Panc1 (cell line): ENCODE data around the gene CTNNAL1. TPM values are rescaled to one million over a fixed set of nuclear protein-coding genes. Genes with fewer than 3 reads are reported as not detected.

Source experiments
- ATAC-seq: fragments of 200-7000 bp; cut with Tn5 transposase; 2 replicates; pipeline ENCODE4 v1.9.1; 2020; ENCODE audit warnings: mild to moderate bottlenecking, moderate library complexity
- BruUV-seq: library from RNA; stranded (reverse); fragments of 400-500 nt; replicated peaks from 2 replicates; lab custom pipeline; 2021; lab: Mats Ljungman, UMichigan
- CTCF ChIA-PET: fragments of 300-600 bp; sonication (Branson Sonifier 250); formaldehyde crosslinking; loops from one replicate; lab custom pipeline; 2022; ENCODE audit warnings: antibody characterized with exemption; lab: Charles Lee
- POLR2A ChIA-PET: fragments of 300-600 bp; sonication (Branson Sonifier 250); formaldehyde crosslinking; loops from one replicate; lab custom pipeline; 2022; ENCODE audit warnings: antibody characterized with exemption; lab: Charles Lee
- DNase-seq: peaks from one replicate; pipeline ENCODE4 v3.0.0-alpha.2; 2010; ENCODE audit warnings: low read depth, low spot score
- H3K27ac ChIP-seq: 2 replicates; pipeline ENCODE4 v1.5.1; 2011; ENCODE audit warnings: mild to moderate bottlenecking, low read length, inconsistent platforms
- H3K27me3 ChIP-seq: fragments of 200-500 bp; sonication (Bioruptor generic); 2 replicates; pipeline ENCODE4 v1.6.0; 2014; ENCODE audit warnings: low read length, inconsistent platforms; ENCODE audit not compliant: control insufficient read depth, insufficient read depth
- H3K36me3 ChIP-seq: fragments of 200-500 bp; sonication (Bioruptor generic); 2 replicates; pipeline ENCODE4 v1.5.1; 2014; ENCODE audit warnings: inconsistent platforms, mild to moderate bottlenecking, low read length, moderate library complexity; ENCODE audit not compliant: control insufficient read depth, insufficient read depth
- H3K4me1 ChIP-seq: 2 replicates; pipeline ENCODE4 v1.5.1; 2011; ENCODE audit warnings: inconsistent platforms, mild to moderate bottlenecking, low read length, moderate library complexity; ENCODE audit not compliant: control insufficient read depth, insufficient read depth
- H3K4me3 ChIP-seq, 2 experiments: 2 replicates each; pipeline ENCODE4 v1.5.1; 2011 to 2012; ENCODE audit warnings: low read depth in 2 of 2, low read length in 2 of 2, mild to moderate bottlenecking in 2 of 2, inconsistent platforms in 1 of 2, moderate library complexity in 1 of 2
- H3K9me3 ChIP-seq: fragments of 200-500 bp; sonication (Bioruptor generic); 2 replicates; pipeline ENCODE4 v1.5.1; 2014; ENCODE audit warnings: low read depth, mild to moderate bottlenecking, inconsistent platforms, low read length, moderate library complexity; ENCODE audit not compliant: control insufficient read depth, insufficient read depth
- POLR2AphosphoS5 ChIP-seq: IDR thresholded peaks from 2 replicates; pipeline ENCODE4 v1.6.1; 2012; ENCODE audit warnings: mild to moderate bottlenecking, low read depth, low read length, moderate library complexity
- REST ChIP-seq, 2 experiments: IDR thresholded peaks; 2 replicates each; pipeline ENCODE4 v1.6.1; 2011 to 2012; ENCODE audit warnings: low read depth in 2 of 2, control low read depth in 1 of 2, low read length in 1 of 2, mild to moderate bottlenecking in 1 of 2, moderate library complexity in 1 of 2; ENCODE audit not compliant: insufficient read depth in 1 of 2
- SIN3A ChIP-seq: IDR thresholded peaks from 2 replicates; pipeline ENCODE4 v1.6.1; 2012; ENCODE audit warnings: low read depth, mild to moderate bottlenecking, low read length, moderate library complexity, borderline replicate concordance; ENCODE audit not compliant: insufficient read depth
- TCF7L2 ChIP-seq: IDR thresholded peaks from 2 replicates; pipeline ENCODE4 v1.6.1; 2011; ENCODE audit warnings: mild to moderate bottlenecking, low read depth, low read length, inconsistent platforms
- in situ Hi-C: cut with HindIII; loops from 2 replicates; pipeline ENCODE4 v1.10.0; 2016; ENCODE audit warnings: low sequenced_read_pairs, low pct_unique_long_range_greater_than_20kb
- intact Hi-C: fragments of 100-400 bp; cut with micrococcal nuclease; formaldehyde crosslinking; loops from one replicate; pipeline ENCODE4 v1.10.0; 2022; ENCODE audit not compliant: unreplicated experiment
- total RNA-seq: library from RNA; stranded (reverse); gene quantifications from one replicate; pipeline ENCODE4 v1.2.1, GENCODE V29; 2021; ENCODE audit not compliant: unreplicated experiment
- TF ChIP-seq, protein P1 (sequence below): fragments of 450-650 bp; IDR thresholded peaks from 2 replicates; pipeline ENCODE4 v1.5.1; 2017; ENCODE audit warnings: mild to moderate bottlenecking

Gene CTNNAL1
- total RNA-seq, 1 experiment from 2014 or later: 79.8 TPM

DNA sequence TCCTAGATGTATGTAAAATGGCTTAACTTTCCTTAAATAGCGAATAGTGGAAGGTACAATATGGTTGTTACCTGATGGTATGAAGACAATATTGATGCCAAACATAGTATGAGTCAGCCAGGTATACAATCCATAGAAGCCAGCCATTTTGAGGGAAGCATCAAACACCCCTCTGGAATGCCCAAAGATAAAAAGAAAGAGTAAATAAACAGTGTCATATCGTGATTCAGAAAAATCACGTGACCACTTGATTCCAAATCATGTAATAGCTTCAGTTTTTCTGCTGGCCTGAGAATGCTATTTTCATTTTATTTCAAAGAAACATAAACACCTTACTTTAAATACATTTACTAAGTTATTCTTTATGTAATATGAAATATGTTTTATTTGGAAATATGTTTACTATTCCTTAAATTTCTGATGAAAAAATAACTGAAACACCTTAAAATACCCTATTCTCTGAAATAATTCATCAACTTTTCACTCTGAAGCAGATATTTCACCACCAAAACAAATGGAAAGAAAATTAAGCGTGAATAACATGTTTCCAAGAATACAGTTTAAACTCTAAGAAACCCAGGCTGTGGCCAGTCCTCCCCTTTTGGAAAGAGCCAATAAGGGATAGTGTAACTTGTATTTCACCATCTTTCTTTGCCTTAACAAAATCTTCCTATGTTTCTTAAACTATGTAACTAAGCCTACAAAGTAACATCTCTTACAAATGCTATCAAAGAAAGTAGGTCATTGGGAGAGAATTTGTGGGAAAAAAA is 24.8 kb upstream of the CTNNAL1 start:
- intact Hi-C loops: no loop called here
- in situ Hi-C loops: no loop called here
- no peaks in the 10 kb centered on the region for H3K27me3 ChIP-seq
- no peak for ATAC-seq
- no peaks in the 10 kb centered on the region for H3K9me3 ChIP-seq
- TF ChIP-seq POLR2AphosphoS5 (no peak), REST (IDR thresholded peaks at IDR 0.05; ENCODE audit: insufficient read depth in 1 of 2, low read depth in 2 of 2, low read length in 1 of 2) (no peak), SIN3A (no peak), TCF7L2 (no peak)
- TF ChIP-seq, protein P1, sequence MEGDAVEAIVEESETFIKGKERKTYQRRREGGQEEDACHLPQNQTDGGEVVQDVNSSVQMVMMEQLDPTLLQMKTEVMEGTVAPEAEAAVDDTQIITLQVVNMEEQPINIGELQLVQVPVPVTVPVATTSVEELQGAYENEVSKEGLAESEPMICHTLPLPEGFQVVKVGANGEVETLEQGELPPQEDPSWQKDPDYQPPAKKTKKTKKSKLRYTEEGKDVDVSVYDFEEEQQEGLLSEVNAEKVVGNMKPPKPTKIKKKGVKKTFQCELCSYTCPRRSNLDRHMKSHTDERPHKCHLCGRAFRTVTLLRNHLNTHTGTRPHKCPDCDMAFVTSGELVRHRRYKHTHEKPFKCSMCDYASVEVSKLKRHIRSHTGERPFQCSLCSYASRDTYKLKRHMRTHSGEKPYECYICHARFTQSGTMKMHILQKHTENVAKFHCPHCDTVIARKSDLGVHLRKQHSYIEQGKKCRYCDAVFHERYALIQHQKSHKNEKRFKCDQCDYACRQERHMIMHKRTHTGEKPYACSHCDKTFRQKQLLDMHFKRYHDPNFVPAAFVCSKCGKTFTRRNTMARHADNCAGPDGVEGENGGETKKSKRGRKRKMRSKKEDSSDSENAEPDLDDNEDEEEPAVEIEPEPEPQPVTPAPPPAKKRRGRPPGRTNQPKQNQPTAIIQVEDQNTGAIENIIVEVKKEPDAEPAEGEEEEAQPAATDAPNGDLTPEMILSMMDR: no peak
- H3K4me3 ChIP-seq: no peak overlapping the region
- no peak for DNase-seq
- POLR2A ChIA-PET: no interaction called here
- H3K27ac ChIP-seq: peak overlapping the region; percentile 21; the same call in 1 of the 2 replicates
- peaks cover 11% of the 10 kb centered on the region for H3K36me3 ChIP-seq
- no TSS peak for BruUV-seq
- CTCF ChIA-PET: no interaction called here
- H3K4me1 ChIP-seq: peaks cover 10% of the 10 kb centered on the region

DNA sequence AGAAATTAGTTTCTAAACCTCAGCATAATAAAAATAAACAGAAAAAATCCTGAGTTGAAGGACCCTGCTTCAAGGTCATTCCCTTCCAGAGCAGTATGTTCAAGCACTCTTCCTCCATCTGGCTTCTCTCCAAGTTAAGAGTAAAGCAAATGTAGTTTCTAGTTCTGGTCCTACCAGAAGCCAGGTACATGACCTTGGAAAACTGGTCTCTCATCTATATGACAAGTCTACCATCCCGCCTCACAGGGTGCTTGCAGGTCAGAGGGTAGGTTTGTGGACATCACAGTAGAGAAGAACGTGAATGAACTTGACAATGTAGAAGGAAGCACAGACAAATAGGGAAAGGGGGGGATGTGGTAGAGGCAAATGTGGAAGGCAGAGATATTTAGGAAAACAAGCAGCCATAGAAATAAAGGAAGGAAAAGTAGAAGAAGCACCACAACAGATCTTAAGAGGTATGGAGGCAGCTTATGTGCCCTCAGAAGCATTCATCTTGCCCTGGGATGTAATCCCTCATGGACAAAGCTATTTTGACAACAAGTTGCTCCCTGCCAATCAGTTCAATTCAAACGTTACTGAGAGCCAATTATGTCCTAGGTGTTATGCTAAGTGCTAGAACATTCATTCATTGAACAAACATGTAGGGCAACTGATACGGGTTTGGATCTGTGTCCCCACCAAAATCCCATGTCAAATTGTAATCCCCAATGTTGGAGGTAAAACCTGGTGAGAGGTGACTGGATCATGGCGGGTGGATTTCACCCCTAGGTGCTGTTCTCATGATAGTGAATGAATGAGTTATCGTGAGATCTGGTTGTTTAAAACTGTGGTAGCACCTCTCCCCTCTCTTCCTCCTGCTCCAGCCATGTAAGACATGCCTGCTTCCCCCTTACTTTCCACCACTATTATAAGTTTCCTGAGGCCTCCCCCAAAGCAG is 23.7 kb upstream of the CTNNAL1 start:
- H3K4me1 ChIP-seq: peaks cover 10% of the 10 kb centered on the region
- no peak for DNase-seq

More for the DNA sequence above, 23.7 kb upstream of the CTNNAL1 start:
- H3K27ac ChIP-seq: peak overlapping the region; percentile 72
- no peak overlapping the region for H3K4me3 ChIP-seq
- intact Hi-C loops (no loop called here), in situ Hi-C loops (no loop called here)
- ChIA-PET CTCF (interaction anchor here (0.5 kb wide), 1 partner anchor 257 kb away, joined by 6 read pairs; no protein-coding TSS in a partner anchor), POLR2A (no interaction called here)
- H3K36me3 ChIP-seq: peaks cover 11% of the 10 kb centered on the region
- H3K9me3 ChIP-seq: no peaks in the 10 kb centered on the region
- TF ChIP-seq SIN3A (no peak), REST (IDR thresholded peaks at IDR 0.05; ENCODE audit: insufficient read depth in 1 of 2, low read depth in 2 of 2, low read length in 1 of 2) (no peak), POLR2AphosphoS5 (no peak), TCF7L2 (no peak)
- TF ChIP-seq, protein P1: no peak
- ATAC-seq: no peak
- no TSS peak for BruUV-seq
- H3K27me3 ChIP-seq: no peaks in the 10 kb centered on the region
